SK-N-SH treated with all-trans-retinoic acid at 6 μM for 48 hours (cell line): Measurements from ENCODE around the gene PLA2G6.

Source experiments
- ARNTL ChIP-seq: fragments of 450-650 bp; formaldehyde crosslinking; IDR thresholded peaks from 2 replicates; pipeline ENCODE4 v1.5.0; 2020; ENCODE audit warnings: low read depth, mild to moderate bottlenecking, moderate library complexity, borderline replicate concordance
- GLIS3 ChIP-seq: fragments of 250-450 bp; sonication (Bioruptor Pico); IDR thresholded peaks from 2 replicates; pipeline ENCODE4 v1.5.0; 2020; ENCODE audit warnings: mild to moderate bottlenecking, moderate library complexity
- ISL1 ChIP-seq: fragments of 250-450 bp; sonication (Bioruptor Pico); IDR thresholded peaks from 2 replicates; pipeline ENCODE4 v2.1.2; 2022; ENCODE audit warnings: mild to moderate bottlenecking, moderate library complexity
- PPARA ChIP-seq: fragments of 250-450 bp; sonication (Bioruptor Pico); IDR thresholded peaks from 2 replicates; pipeline ENCODE4 v1.5.0; 2020; ENCODE audit warnings: mild to moderate bottlenecking, borderline replicate concordance
- RARB ChIP-seq: fragments of 250-450 bp; sonication (Bioruptor Pico); IDR thresholded peaks from 2 replicates; pipeline ENCODE4 v1.8.0; 2021; ENCODE audit warnings: mild to moderate bottlenecking, moderate library complexity
- ZFP3 ChIP-seq: fragments of 250-450 bp; sonication (Bioruptor Pico); IDR thresholded peaks from 2 replicates; pipeline ENCODE4 v1.5.0; 2020; ENCODE audit warnings: mild to moderate bottlenecking, moderate library complexity
- ZNF565 ChIP-seq: fragments of 450-650 bp; formaldehyde crosslinking; conservative IDR thresholded peaks from 2 replicates; pipeline ENCODE4 v1.5.0; 2020; ENCODE audit warnings: low read depth, mild to moderate bottlenecking, moderate library complexity
- TF ChIP-seq, protein P1 (sequence below): fragments of 250-450 bp; sonication (Bioruptor Pico); IDR thresholded peaks from 2 replicates; pipeline ENCODE4 v1.5.0; 2020; ENCODE audit warnings: mild to moderate bottlenecking, moderate library complexity
- TF ChIP-seq, protein P2 (sequence below): fragments of 250-450 bp; sonication (Bioruptor Pico); IDR thresholded peaks from 2 replicates; pipeline ENCODE4 v1.5.1; 2020; ENCODE audit warnings: low read depth, mild to moderate bottlenecking, moderate library complexity
- TF ChIP-seq, protein P3 (sequence below): fragments of 250-450 bp; sonication (Bioruptor Pico); IDR thresholded peaks from 2 replicates; pipeline ENCODE4 v1.8.0; 2020; ENCODE audit warnings: mild to moderate bottlenecking, moderate library complexity, borderline replicate concordance

DNA sequence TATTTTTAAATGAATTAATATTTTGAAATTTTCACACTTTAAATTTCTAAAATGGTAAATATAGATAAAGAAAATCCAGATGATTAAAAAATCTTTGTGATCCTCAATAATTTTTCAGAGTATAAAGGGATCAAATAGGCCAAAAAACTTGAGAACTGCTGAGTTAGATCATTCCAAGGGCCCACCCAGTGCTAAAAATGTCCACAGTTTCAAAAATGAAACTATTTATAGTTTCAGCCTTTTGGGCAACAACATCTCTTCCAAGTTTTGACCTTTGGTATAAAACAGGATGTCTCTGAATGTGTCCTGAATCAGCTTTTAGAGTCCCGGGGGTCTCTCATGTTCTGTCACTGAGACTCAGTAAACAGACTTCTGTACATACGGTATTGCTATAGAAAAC lies 50.2 kb downstream of the PLA2G6 start:
- TF ChIP-seq ZNF565 (CRISPR knock-in tag) = no peak
- TF ChIP-seq, protein P1, sequence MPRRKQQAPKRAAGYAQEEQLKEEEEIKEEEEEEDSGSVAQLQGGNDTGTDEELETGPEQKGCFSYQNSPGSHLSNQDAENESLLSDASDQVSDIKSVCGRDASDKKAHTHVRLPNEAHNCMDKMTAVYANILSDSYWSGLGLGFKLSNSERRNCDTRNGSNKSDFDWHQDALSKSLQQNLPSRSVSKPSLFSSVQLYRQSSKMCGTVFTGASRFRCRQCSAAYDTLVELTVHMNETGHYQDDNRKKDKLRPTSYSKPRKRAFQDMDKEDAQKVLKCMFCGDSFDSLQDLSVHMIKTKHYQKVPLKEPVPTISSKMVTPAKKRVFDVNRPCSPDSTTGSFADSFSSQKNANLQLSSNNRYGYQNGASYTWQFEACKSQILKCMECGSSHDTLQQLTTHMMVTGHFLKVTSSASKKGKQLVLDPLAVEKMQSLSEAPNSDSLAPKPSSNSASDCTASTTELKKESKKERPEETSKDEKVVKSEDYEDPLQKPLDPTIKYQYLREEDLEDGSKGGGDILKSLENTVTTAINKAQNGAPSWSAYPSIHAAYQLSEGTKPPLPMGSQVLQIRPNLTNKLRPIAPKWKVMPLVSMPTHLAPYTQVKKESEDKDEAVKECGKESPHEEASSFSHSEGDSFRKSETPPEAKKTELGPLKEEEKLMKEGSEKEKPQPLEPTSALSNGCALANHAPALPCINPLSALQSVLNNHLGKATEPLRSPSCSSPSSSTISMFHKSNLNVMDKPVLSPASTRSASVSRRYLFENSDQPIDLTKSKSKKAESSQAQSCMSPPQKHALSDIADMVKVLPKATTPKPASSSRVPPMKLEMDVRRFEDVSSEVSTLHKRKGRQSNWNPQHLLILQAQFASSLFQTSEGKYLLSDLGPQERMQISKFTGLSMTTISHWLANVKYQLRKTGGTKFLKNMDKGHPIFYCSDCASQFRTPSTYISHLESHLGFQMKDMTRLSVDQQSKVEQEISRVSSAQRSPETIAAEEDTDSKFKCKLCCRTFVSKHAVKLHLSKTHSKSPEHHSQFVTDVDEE = no peak
- no peak for TF ChIP-seq ZFP3 (CRISPR knock-in tag)
- TF ChIP-seq, protein P2, sequence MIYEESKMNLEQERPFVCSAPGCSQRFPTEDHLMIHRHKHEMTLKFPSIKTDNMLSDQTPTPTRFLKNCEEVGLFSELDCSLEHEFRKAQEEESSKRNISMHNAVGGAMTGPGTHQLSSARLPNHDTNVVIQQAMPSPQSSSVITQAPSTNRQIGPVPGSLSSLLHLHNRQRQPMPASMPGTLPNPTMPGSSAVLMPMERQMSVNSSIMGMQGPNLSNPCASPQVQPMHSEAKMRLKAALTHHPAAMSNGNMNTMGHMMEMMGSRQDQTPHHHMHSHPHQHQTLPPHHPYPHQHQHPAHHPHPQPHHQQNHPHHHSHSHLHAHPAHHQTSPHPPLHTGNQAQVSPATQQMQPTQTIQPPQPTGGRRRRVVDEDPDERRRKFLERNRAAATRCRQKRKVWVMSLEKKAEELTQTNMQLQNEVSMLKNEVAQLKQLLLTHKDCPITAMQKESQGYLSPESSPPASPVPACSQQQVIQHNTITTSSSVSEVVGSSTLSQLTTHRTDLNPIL (CRISPR knock-in tag) = no peak
- TF ChIP-seq GLIS3 (CRISPR knock-in tag) = no peak
- no peak for TF ChIP-seq ARNTL (CRISPR knock-in tag)
- TF ChIP-seq ISL1 = no peak
- TF ChIP-seq RARB (CRISPR knock-in tag) = no peak
- TF ChIP-seq, protein P3, sequence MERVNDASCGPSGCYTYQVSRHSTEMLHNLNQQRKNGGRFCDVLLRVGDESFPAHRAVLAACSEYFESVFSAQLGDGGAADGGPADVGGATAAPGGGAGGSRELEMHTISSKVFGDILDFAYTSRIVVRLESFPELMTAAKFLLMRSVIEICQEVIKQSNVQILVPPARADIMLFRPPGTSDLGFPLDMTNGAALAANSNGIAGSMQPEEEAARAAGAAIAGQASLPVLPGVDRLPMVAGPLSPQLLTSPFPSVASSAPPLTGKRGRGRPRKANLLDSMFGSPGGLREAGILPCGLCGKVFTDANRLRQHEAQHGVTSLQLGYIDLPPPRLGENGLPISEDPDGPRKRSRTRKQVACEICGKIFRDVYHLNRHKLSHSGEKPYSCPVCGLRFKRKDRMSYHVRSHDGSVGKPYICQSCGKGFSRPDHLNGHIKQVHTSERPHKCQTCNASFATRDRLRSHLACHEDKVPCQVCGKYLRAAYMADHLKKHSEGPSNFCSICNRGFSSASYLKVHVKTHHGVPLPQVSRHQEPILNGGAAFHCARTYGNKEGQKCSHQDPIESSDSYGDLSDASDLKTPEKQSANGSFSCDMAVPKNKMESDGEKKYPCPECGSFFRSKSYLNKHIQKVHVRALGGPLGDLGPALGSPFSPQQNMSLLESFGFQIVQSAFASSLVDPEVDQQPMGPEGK (CRISPR knock-in tag) = no peak
- TF ChIP-seq PPARA (CRISPR knock-in tag) = no peak
